Activated T-helper 2 cell treated with anti-CD3 and anti-CD28 coated beads, Interferon-gamma antibody, Interleukin-2, Interleukin-4, amounts not matched to agents 10 μg/mL and 5 μg/mL and 100 μg/mL, durations not matched to agents 14 hours and 24 hours and 36 hours (primary cell): ENCODE measurements around the gene ORC6. TPM values are rescaled to one million over a fixed set of nuclear protein-coding genes. Genes with fewer than 3 reads are reported as not detected.

Source experiments
- DNase-seq: peaks from one replicate; pipeline ENCODE4 v3.0.0; 2021; ENCODE audit warnings: low spot score
- H3K27ac Mint-ChIP-seq: one replicate; pipeline ENCODE4 v1.8.0; 2021; ENCODE audit warnings: mixed read lengths
- H3K27me3 Mint-ChIP-seq: one replicate; pipeline ENCODE4 v1.8.0; 2021; ENCODE audit warnings: low read depth, mixed read lengths
- H3K36me3 Mint-ChIP-seq: one replicate; pipeline ENCODE4 v1.8.0; 2021; ENCODE audit warnings: low read depth, mixed read lengths
- H3K4me1 Mint-ChIP-seq: one replicate; pipeline ENCODE4 v1.8.0; 2021; ENCODE audit warnings: low read depth, mixed read lengths
- H3K4me3 Mint-ChIP-seq: one replicate; pipeline ENCODE4 v1.8.0; 2021; ENCODE audit warnings: low read depth, mild to moderate bottlenecking, moderate library complexity, mixed read lengths
- H3K9me3 Mint-ChIP-seq: one replicate; pipeline ENCODE4 v1.8.0; 2021; ENCODE audit warnings: mixed read lengths
- intact Hi-C: fragments of 100-400 bp; cut with micrococcal nuclease; formaldehyde crosslinking; loops from one replicate; pipeline ENCODE4 v1.15.1; 2023
- total RNA-seq: library from RNA; stranded (reverse); gene quantifications from 2 replicates; pipeline ENCODE4 v1.2.3, GENCODE V29; 2022

ORC6 gene
- total RNA-seq, 1 donor from 2014 or later, result 56.8 TPM

GRCh38 chr16:46711106-46712058 lies 21.9 kb downstream of the ORC6 start:
- DNase-seq, result no peak
- intact Hi-C loops, result no loop called here
- Mint-ChIP-seq H3K4me1 (peaks cover 14% of the 10 kb centered on the region), H3K27me3 (peaks cover 3% of the 10 kb centered on the region), H3K36me3 (no peaks in the 10 kb centered on the region), H3K27ac (no peak overlapping the region), H3K9me3 (no peaks in the 10 kb centered on the region), H3K4me3 (no peak overlapping the region)

GRCh38 chr16:46712911-46713310 lies 23.5 kb downstream of the ORC6 start:
- no peak overlapping the region for H3K4me3 Mint-ChIP-seq
- H3K4me1 Mint-ChIP-seq, result peaks cover 6% of the 10 kb centered on the region
- no peak for DNase-seq
- peaks cover 3% of the 10 kb centered on the region for H3K27me3 Mint-ChIP-seq
- no peaks in the 10 kb centered on the region for H3K36me3 Mint-ChIP-seq
- intact Hi-C loops, result no loop called here
- no peaks in the 10 kb centered on the region for H3K9me3 Mint-ChIP-seq
- no peak overlapping the region for H3K27ac Mint-ChIP-seq

GRCh38 chr16:46713634-46714033 lies 24.2 kb downstream of the ORC6 start:
- Mint-ChIP-seq H3K4me3 (no peak overlapping the region), H3K36me3 (no peaks in the 10 kb centered on the region), H3K9me3 (no peaks in the 10 kb centered on the region), H3K27me3 (peaks cover 3% of the 10 kb centered on the region), H3K4me1 (peaks cover 6% of the 10 kb centered on the region), H3K27ac (no peak overlapping the region)
- intact Hi-C loops, result no loop called here
- DNase-seq, result no peak

GRCh38 chr16:46714797-46715591 lies 25.5 kb downstream of the ORC6 start:
- no peak overlapping the region for H3K4me3 Mint-ChIP-seq
- H3K36me3 Mint-ChIP-seq, result no peaks in the 10 kb centered on the region
- peaks cover 3% of the 10 kb centered on the region for H3K27me3 Mint-ChIP-seq
- peaks cover 6% of the 10 kb centered on the region for H3K4me1 Mint-ChIP-seq
- H3K9me3 Mint-ChIP-seq, result no peaks in the 10 kb centered on the region
- intact Hi-C loops, result no loop called here
- no peak for DNase-seq
- no peak overlapping the region for H3K27ac Mint-ChIP-seq

GRCh38 chr16:46715769-46716305 lies 26.4 kb downstream of the ORC6 start:
- no peak for DNase-seq
- no peaks in the 10 kb centered on the region for H3K9me3 Mint-ChIP-seq
- no peak overlapping the region for H3K4me3 Mint-ChIP-seq
- no peak overlapping the region for H3K27ac Mint-ChIP-seq
- intact Hi-C loops, result no loop called here
- H3K27me3 Mint-ChIP-seq, result peaks cover 3% of the 10 kb centered on the region
- no peaks in the 10 kb centered on the region for H3K36me3 Mint-ChIP-seq
- peaks cover 6% of the 10 kb centered on the region for H3K4me1 Mint-ChIP-seq

GRCh38 chr16:46717692-46718091 lies 28.2 kb downstream of the ORC6 start:
- peaks cover 6% of the 10 kb centered on the region for H3K4me1 Mint-ChIP-seq

GRCh38 chr16:46718214-46718613 lies 28.8 kb downstream of the ORC6 start:
- H3K27me3 Mint-ChIP-seq, result peaks cover 3% of the 10 kb centered on the region
- intact Hi-C loops, result no loop called here
- H3K4me3 Mint-ChIP-seq, result no peak overlapping the region
- H3K36me3 Mint-ChIP-seq, result no peaks in the 10 kb centered on the region
- DNase-seq, result no peak
- H3K4me1 Mint-ChIP-seq, result peaks cover 4% of the 10 kb centered on the region
- H3K27ac Mint-ChIP-seq, result no peak overlapping the region
- no peaks in the 10 kb centered on the region for H3K9me3 Mint-ChIP-seq

More at GRCh38 chr16:46717692-46718091, 28.2 kb downstream of the ORC6 start:
- H3K27me3 Mint-ChIP-seq, result peaks cover 3% of the 10 kb centered on the region
- H3K27ac Mint-ChIP-seq, result no peak overlapping the region
- H3K36me3 Mint-ChIP-seq, result no peaks in the 10 kb centered on the region
- DNase-seq, result no peak
- H3K9me3 Mint-ChIP-seq, result no peaks in the 10 kb centered on the region
- intact Hi-C loops, result no loop called here
- H3K4me3 Mint-ChIP-seq, result no peak overlapping the region

GRCh38 chr16:46719528-46719927 lies 30.1 kb downstream of the ORC6 start:
- peaks cover under 1% of the 10 kb centered on the region for H3K9me3 Mint-ChIP-seq
- H3K36me3 Mint-ChIP-seq, result no peaks in the 10 kb centered on the region
- no peak overlapping the region for H3K4me3 Mint-ChIP-seq
- intact Hi-C loops, result no loop called here
- no peaks in the 10 kb centered on the region for H3K4me1 Mint-ChIP-seq
- no peak for DNase-seq
- H3K27ac Mint-ChIP-seq, result no peak overlapping the region
- peaks cover 3% of the 10 kb centered on the region for H3K27me3 Mint-ChIP-seq

GRCh38 chr16:46720619-46721018 lies 31.2 kb downstream of the ORC6 start:
- Mint-ChIP-seq H3K27me3 (peaks cover 3% of the 10 kb centered on the region), H3K27ac (no peak overlapping the region), H3K4me3 (no peak overlapping the region)

GRCh38 chr16:46721885-46722284 lies 32.4 kb downstream of the ORC6 start:
- Mint-ChIP-seq H3K4me1 (no peaks in the 10 kb centered on the region), H3K27ac (no peak overlapping the region), H3K9me3 (peaks cover 3% of the 10 kb centered on the region), H3K4me3 (no peak overlapping the region), H3K27me3 (peaks cover 5% of the 10 kb centered on the region), H3K36me3 (no peaks in the 10 kb centered on the region)
- DNase-seq, result no peak
- intact Hi-C loops, result no loop called here

More at GRCh38 chr16:46720619-46721018, 31.2 kb downstream of the ORC6 start:
- Mint-ChIP-seq H3K4me1 (no peaks in the 10 kb centered on the region), H3K36me3 (no peaks in the 10 kb centered on the region), H3K9me3 (peaks cover 3% of the 10 kb centered on the region)
- no peak for DNase-seq
- intact Hi-C loops, result no loop called here

- peaks cover 3% of the 10 kb centered on the region for H3K9me3 Mint-ChIP-seq
- no peak overlapping the region for H3K4me3 Mint-ChIP-seq
- DNase-seq, result no peak
- no peaks in the 10 kb centered on the region for H3K36me3 Mint-ChIP-seq
- H3K27ac Mint-ChIP-seq, result no peak overlapping the region
- no peaks in the 10 kb centered on the region for H3K4me1 Mint-ChIP-seq
- intact Hi-C loops, result no loop called here
- H3K27me3 Mint-ChIP-seq, result peaks cover 5% of the 10 kb centered on the region
Measured at GRCh38 chr16:46727184-46727583, 37.7 kb downstream of the ORC6 start.

GRCh38 chr16:46727630-46728029 lies 38.2 kb downstream of the ORC6 start:
- intact Hi-C loops, result no loop called here
- Mint-ChIP-seq H3K36me3 (no peaks in the 10 kb centered on the region), H3K27ac (no peak overlapping the region), H3K4me1 (no peaks in the 10 kb centered on the region), H3K27me3 (peaks cover 5% of the 10 kb centered on the region), H3K4me3 (no peak overlapping the region), H3K9me3 (peaks cover 3% of the 10 kb centered on the region)
- DNase-seq, result no peak

- H3K9me3 Mint-ChIP-seq, result peaks cover 3% of the 10 kb centered on the region
- DNase-seq, result no peak
- H3K27me3 Mint-ChIP-seq, result peaks cover 5% of the 10 kb centered on the region
- intact Hi-C loops, result no loop called here
- H3K4me3 Mint-ChIP-seq, result no peak overlapping the region
- no peak overlapping the region for H3K27ac Mint-ChIP-seq
- no peaks in the 10 kb centered on the region for H3K36me3 Mint-ChIP-seq
- H3K4me1 Mint-ChIP-seq, result no peaks in the 10 kb centered on the region
Measured at GRCh38 chr16:46728806-46729205, 39.3 kb downstream of the ORC6 start.
